Mucosa of descending colon (tissue), 3 donors: Measurements from ENCODE around the gene CACNA2D1. TPM values are rescaled to one million over a fixed set of nuclear protein-coding genes. Genes with fewer than 3 reads are reported as not detected.

Source experiments
- ATAC-seq: fragments of 200-7000 bp; cut with Tn5 transposase; one replicate; pipeline ENCODE4 v1.9.1; 2020; ENCODE audit warnings: mild to moderate bottlenecking, moderate library complexity
- DNase-seq, 3 donors: peaks; one replicate each; pipeline ENCODE4 v3.0.0-alpha.2; 2020
- H3K36me3 ChIP-seq: fragments of 200-600 bp; one replicate; pipeline ENCODE4 v1.8.0; 2021; ENCODE audit warnings: low read depth, mild to moderate bottlenecking
- H3K4me1 ChIP-seq: fragments of 200-600 bp; one replicate; pipeline ENCODE4 v1.8.0; 2021; ENCODE audit warnings: low read depth, mild to moderate bottlenecking
- H3K4me3 ChIP-seq: fragments of 200-600 bp; one replicate; pipeline ENCODE4 v1.8.0; 2021; ENCODE audit warnings: mild to moderate bottlenecking
- H3K9me3 ChIP-seq: fragments of 200-600 bp; one replicate; pipeline ENCODE4 v1.8.0; 2021; ENCODE audit warnings: mild to moderate bottlenecking
- CTCF ChIP-seq: fragments of 200-600 bp; IDR thresholded peaks from one replicate; pipeline ENCODE4 v1.8.0; 2022; ENCODE audit warnings: antibody characterized with exemption, mild to moderate bottlenecking
- intact Hi-C, 2 donors: fragments of 100-400 bp; cut with DNase I in 1 of 2; cut with micrococcal nuclease in 1 of 2; formaldehyde crosslinking; loops; one replicate each; pipeline versions ENCODE4 v1.11.0 to v1.11.1; 2022; cut with DNase I, micrococcal nuclease
- total RNA-seq, 3 donors: library from RNA; stranded (reverse); fragmentation: NEBNext Ultra II Directional in 2 of 3; extraction: Animal tissue kit (Norgen Biotek cat#: 25700) in 2 of 3; gene quantifications; one replicate each; pipeline versions ENCODE4 v1.2.1 to v1.2.4, GENCODE V29; 2021 to 2023
- donor health status: DM: no; HTN: no; CAD: no; lungs with moderate emphysema.
- donor health status: DM: no; HTN: no; CAD: no.
- donor health status: DM: no; HTN: yes; CAD: no.

The CACNA2D1 gene
- total RNA-seq, 3 donors from 2014 or later = 3.9 to 44.1 (median 6.9) TPM

- ATAC-seq = no peak
- no peak overlapping the region for H3K4me3 ChIP-seq
- intact Hi-C loops = loop anchor here in 1 of 2 donors (10.0 kb wide), 1 partner anchor 489 kb away; no protein-coding TSS in a partner anchor
- DNase-seq = no peak
- H3K36me3 ChIP-seq = no peaks in the 10 kb centered on the region
- no peaks in the 10 kb centered on the region for H3K4me1 ChIP-seq
- no peaks in the 10 kb centered on the region for H3K9me3 ChIP-seq
- no peak for TF ChIP-seq CTCF
These were observed 207.9 kb downstream of the CACNA2D1 start for GRCh38 chr7:82235713-82236112.

- TF ChIP-seq CTCF = no peak
- Histone ChIP-seq H3K36me3 (no peaks in the 10 kb centered on the region), H3K4me3 (no peak overlapping the region), H3K9me3 (no peaks in the 10 kb centered on the region), H3K4me1 (no peaks in the 10 kb centered on the region)
- no peak for ATAC-seq
- no peak for DNase-seq
- intact Hi-C loops = loop anchor here in 1 of 2 donors (5.0 to 10.0 kb wide), 2 partner anchors 338 to 490 kb away; no protein-coding TSS in a partner anchor
These were observed 209.0 kb downstream of the CACNA2D1 start for GRCh38 chr7:82234457-82235049.

- intact Hi-C loops = loop anchor here in 1 of 2 donors (5.0 to 10.0 kb wide), 2 partner anchors 341 to 494 kb away; no protein-coding TSS in a partner anchor
These were observed 212.6 kb downstream of the CACNA2D1 start for GRCh38 chr7:82230811-82231581.

GRCh38 chr7:82229164-82229563 is 214.4 kb downstream of the CACNA2D1 start:
- ATAC-seq = no peak
- Histone ChIP-seq H3K4me1 (no peaks in the 10 kb centered on the region), H3K9me3 (no peaks in the 10 kb centered on the region), H3K36me3 (no peaks in the 10 kb centered on the region), H3K4me3 (no peak overlapping the region)
- TF ChIP-seq CTCF = no peak
- intact Hi-C loops = no loop called here
- DNase-seq = no peak

More at GRCh38 chr7:82230811-82231581, 212.6 kb downstream of the CACNA2D1 start:
- ATAC-seq (no peak), DNase-seq (no peak)
- Histone ChIP-seq H3K9me3 (no peaks in the 10 kb centered on the region), H3K4me1 (no peaks in the 10 kb centered on the region), H3K36me3 (no peaks in the 10 kb centered on the region), H3K4me3 (no peak overlapping the region)
- no peak for TF ChIP-seq CTCF

GRCh38 chr7:82226191-82226590 is 217.4 kb downstream of the CACNA2D1 start:
- no peak for TF ChIP-seq CTCF
- Histone ChIP-seq H3K4me3 (no peak overlapping the region), H3K9me3 (no peaks in the 10 kb centered on the region), H3K4me1 (no peaks in the 10 kb centered on the region), H3K36me3 (no peaks in the 10 kb centered on the region)
- ATAC-seq (no peak), DNase-seq (no peak)
- intact Hi-C loops = no loop called here
